ENCODE data around the gene CLPTM1L.
A peak's percentile ranks its signal among the peaks of the same experiment; 100 is the strongest.

Gene CLPTM1L

DNA sequence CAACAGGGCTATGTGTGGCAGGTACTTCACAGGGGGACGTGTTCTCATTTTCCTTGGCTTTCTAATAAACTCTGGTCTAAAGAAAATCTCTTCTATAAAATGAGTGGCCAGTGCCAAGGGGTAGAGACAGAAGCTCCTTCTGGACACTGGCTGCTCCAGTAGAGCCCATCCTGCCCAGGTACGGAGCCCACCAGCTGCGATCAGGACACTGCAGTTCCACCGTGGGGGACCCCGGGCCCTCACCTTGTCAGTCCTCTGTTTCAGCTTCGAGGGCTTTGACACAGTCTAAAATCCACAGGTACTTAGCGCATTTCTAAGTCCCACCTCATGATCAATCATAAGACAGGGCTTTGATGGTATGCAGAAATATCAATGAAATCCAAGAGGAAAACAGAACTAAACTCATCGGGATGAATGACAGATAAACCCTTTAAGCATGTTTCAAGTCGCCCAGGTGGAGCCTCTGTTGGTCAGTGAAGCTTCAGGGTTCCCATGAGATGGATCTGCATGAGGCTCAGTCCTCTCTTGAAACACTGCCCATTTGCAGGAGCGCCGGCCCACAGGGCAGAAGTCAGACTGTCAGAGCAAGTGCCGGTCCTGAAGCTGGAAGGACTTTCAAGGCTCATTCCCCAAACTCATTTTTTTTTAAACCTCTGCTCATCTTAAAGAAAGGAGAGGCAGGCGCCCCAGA, 29.7 kb downstream of the CLPTM1L start:
- no peak for DNase-seq (ENCODE audit: low read depth in 2 of 2)

DNA sequence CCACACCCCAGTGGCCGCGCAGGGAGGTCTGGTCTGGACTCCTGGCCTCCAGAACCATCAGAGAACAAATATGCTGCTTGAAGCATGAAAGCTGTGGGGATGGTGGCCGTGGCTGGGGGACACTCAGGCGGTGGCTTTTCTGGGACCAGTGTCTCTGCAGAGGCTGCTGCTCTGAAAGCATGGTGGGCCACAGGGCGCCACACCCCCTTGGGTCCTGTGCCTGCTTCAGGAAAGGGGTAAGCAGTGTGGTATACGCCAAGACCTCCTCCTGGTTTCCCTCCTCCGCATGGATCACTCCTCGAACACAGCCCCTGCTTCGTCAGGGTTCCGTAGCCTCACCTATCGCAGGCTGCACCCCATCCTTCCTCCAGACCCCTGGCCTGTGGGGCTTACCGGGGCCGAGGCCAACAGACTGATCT, 30.3 kb downstream of the CLPTM1L start:
- no peak for DNase-seq (ENCODE audit: low read depth in 2 of 2)

- no peak for DNase-seq (ENCODE audit: low read depth in 2 of 2)
These were observed 31.7 kb downstream of the CLPTM1L start for GRCh38 chr5:1312993-1313833.

DNA sequence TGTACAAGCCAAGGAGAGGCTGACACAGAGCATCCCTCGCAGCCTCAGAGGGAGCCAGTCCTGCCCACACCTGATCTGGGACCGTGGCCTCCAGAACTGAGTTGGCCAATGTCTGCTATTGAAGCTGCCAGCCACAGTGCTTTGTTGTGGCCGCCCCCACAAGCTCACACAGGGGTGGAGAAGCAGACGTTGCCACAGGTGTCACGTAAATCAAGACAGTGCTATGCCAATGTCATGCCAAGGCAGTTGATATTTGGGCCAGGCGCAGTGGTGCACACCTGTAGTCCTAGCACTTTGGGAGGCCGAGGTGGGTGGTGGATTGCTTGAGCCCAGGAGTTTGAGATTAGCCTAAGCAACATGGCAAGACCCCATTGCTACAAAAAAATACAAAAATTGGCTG, 32.7 kb downstream of the CLPTM1L start:
- no peak for DNase-seq (ENCODE audit: low read depth in 2 of 2)

DNA sequence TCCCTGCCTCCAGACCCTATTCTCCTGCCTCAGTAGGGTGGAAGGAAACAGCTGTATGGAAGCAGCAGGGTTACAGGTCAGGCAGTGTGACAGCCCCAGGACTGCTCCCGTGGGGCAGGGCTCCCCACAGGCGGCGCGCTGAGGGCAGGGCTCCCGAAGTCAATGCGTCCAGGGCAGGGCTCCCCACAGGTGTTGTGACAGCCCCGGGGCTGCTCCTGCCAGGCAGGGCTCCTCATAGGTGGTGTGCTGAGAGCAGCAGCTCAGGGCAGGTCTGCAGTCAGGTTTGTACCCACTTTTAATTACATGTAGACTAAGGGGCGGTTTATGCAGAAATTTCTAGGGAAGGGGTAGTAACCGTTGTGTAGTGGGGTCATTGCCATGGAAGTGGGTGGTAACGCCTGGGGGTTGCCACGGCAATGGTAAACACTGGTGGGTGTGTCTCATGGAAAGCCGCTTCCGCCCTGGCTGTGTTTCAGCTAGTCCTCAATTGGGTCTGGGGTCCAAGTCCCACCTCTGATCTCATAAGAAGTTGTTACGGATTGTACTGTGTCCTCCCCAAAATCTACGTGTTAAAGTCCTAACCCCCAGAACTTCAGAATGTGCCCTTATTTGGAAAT, 33.4 kb downstream of the CLPTM1L start:
- no peak for DNase-seq (ENCODE audit: low read depth in 2 of 2)

DNA sequence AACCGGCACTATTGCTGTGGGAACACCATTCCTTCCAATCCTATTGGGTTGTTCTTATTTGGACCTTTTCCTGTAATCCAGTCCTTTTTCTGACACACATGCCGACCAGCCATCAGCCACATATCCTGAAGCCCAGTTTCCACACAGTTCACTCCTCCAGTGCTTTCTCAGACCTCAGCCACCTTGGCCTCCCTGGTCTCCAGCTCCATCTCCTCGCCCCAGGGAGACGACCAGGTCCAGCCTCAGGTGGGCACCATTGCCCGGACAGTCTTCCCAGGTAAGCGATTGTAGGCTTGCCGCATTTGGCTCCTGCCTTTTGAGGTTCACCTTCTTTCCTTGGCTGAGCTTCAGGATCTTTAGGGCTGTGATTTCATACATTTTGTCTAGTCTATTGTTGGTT, 34.8 kb downstream of the CLPTM1L start:
- no peak for DNase-seq (ENCODE audit: low read depth in 2 of 2)

GRCh38 chr5:1304033-1304432, 40.9 kb downstream of the CLPTM1L start:
- no peak for DNase-seq (ENCODE audit: low read depth in 2 of 2)

- DNase-seq (ENCODE audit: low read depth in 2 of 2) = no peak
These were observed 42.6 kb downstream of the CLPTM1L start for GRCh38 chr5:1302258-1302657.

GRCh38 chr5:1300581-1301083, 44.3 kb downstream of the CLPTM1L start:
- DNase-seq (ENCODE audit: low read depth in 2 of 2) = no peak

GRCh38 chr5:1299961-1300360, 44.9 kb downstream of the CLPTM1L start:
- DNase-seq (ENCODE audit: low read depth in 2 of 2) = no peak

GRCh38 chr5:1299511-1299850, 45.4 kb downstream of the CLPTM1L start:
- no peak for DNase-seq (ENCODE audit: low read depth in 2 of 2)

GRCh38 chr5:1298723-1299510, 46.0 kb downstream of the CLPTM1L start:
- no peak for DNase-seq (ENCODE audit: low read depth in 2 of 2)

GRCh38 chr5:1298067-1298551, 46.8 kb downstream of the CLPTM1L start:
- DNase-seq (ENCODE audit: low read depth in 2 of 2) = no peak

DNA sequence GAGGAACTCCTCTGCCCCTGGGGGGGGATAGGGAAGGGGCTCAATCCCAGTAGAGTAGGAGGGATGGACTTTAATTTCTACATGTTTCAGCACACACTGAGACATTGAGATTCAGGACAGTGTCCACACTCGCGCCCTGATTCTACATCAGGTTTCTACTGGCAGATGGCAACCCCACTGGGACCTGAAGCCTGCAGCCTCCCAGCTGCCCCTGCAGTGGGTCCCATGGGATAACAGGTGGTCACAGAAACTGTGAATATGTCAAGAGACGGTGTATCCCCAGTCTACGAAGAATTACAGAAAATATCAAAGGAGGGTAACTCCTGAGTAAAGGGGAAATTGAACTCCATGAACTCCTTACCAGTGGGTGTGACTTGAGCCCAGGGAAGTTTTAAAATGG, 47.7 kb downstream of the CLPTM1L start:
- DNase-seq (ENCODE audit: low read depth in 2 of 2) = no peak

GRCh38 chr5:1295650-1296037, 49.3 kb downstream of the CLPTM1L start:
- DNase-seq (ENCODE audit: low read depth in 2 of 2) = no peak

- peak; percentile 62 to 84 for DNase-seq (ENCODE audit: low read depth in 2 of 2)
These were observed 49.9 kb downstream of the CLPTM1L start, which contains the start of gene TERT for GRCh38 chr5:1294835-1295649. TERT (minus strand) TSS chr5:1295068; CDS start chr5:1294989, 79 bp downstream.

DNA sequence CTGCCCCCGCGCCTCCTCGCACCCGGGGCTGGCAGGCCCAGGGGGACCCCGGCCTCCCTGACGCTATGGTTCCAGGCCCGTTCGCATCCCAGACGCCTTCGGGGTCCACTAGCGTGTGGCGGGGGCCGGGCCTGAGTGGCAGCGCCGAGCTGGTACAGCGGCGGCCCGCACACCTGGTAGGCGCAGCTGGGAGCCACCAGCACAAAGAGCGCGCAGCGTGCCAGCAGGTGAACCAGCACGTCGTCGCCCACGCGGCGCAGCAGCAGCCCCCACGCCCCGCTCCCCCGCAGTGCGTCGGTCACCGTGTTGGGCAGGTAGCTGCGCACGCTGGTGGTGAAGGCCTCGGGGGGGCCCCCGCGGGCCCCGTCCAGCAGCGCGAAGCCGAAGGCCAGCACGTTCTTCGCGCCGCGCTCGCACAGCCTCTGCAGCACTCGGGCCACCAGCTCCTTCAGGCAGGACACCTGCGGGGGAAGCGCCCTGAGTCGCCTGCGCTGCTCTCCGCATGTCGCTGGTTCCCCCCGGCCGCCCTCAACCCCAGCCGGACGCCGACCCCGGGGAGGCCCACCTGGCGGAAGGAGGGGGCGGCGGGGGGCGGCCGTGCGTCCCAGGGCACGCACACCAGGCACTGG, 50.6 kb downstream of the CLPTM1L start:
- DNase-seq (ENCODE audit: low read depth in 2 of 2) = no peak

- no peak for DNase-seq (ENCODE audit: low read depth in 2 of 2)
These were observed 51.3 kb downstream of the CLPTM1L start for GRCh38 chr5:1293416-1294205.

GRCh38 chr5:1292846-1293415, 52.0 kb downstream of the CLPTM1L start:
- DNase-seq (ENCODE audit: low read depth in 2 of 2) = no peak

Measured in stimulated activated CD4-positive, alpha-beta T cell treated with anti-CD3 and anti-CD28 coated beads, Interleukin-15, amount 100 ng/mL, for 48 hours (primary cell).